Measurements from ENCODE around the gene PHKB. TPM values are rescaled to one million over a fixed set of nuclear protein-coding genes. Genes with fewer than 3 reads are reported as not detected.
"Not testable (repeated sequence)": the region's sequence is repeated elsewhere in the genome, so short reads cannot be mapped to it uniquely, and the experiment has no call there.

PHKB gene
- total RNA-seq, 2 donors from 2014 or later, result 90.4 to 91.5 TPM

DNA sequence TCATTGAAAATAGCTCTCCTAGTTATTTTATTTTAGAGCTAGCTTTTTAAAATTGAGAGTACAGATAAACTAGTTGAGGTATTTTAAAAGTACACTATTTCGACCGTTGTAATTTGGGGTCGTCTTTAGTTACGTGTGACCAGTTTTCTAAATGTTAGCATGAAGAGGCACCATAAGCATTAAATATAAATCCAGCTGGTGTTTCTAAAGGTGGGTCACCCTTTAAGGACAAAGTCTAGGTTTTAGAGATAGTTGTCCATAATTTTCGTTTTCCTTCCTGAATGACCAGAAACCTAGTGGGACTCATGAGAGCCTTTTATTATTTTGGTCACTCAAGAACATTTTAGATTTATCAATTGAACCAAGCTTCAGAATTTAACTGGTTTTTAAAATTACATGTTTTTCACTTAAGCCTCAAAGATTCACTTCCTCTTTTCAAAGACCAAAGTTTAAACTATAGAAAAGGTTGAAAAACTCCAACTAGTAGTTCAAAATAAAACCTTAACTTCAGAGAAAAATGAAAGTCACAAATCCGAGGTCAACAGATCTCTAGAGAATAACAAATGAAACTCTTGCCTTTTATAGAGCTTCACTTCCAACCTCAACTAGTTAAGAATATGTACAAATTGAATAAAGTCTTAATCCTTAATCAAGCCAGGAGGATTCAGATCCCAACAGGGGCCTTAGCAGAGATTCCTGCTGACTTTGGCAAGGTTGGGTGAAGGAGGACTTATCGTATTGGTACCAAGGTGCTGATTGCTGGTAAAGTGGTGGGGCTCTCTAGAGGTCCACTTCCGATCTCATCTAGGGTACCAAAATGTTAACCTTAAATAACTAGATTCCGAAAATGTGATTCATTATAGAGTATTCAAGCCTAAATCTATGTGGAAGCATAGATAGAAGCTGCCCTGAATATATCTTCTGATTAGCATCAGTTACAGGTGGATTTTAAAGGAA is 32.5 kb downstream of the PHKB start:
- DNase-seq (no peak), ATAC-seq (no peak)
- intact Hi-C loops (cut with DNase I, micrococcal nuclease), result no loop called here

DNA sequence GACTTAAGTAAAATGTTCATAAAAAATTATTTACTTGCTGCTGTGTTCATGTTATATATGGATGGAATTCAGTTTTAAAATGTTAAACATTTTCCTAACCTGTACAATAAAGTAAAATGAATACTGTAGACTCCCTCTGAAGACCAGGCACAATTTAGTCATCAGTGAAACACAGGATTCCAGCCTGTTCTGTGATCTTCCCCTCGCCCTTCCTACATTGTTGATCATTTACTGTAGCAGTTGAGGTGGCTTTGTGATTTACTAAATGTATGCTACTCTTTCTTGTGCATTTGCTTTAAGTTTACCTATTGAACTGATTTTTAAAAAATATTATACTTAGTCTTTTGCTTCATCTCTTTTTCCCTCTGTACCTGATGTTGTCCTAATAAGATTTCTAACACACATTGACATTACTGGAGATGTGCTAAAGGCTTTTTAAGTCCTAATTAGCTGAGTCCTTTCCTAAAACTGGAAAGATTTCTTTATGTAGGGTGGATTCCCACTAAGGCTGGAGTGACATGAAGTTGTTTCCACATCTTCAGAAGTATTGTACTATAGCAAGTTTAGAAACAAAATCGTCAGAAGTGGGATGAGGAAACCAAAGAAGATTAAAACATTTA is 38.1 kb downstream of the PHKB start:
- ATAC-seq (no peak), DNase-seq (no peak)
- intact Hi-C loops (cut with DNase I, micrococcal nuclease), result no loop called here

DNA sequence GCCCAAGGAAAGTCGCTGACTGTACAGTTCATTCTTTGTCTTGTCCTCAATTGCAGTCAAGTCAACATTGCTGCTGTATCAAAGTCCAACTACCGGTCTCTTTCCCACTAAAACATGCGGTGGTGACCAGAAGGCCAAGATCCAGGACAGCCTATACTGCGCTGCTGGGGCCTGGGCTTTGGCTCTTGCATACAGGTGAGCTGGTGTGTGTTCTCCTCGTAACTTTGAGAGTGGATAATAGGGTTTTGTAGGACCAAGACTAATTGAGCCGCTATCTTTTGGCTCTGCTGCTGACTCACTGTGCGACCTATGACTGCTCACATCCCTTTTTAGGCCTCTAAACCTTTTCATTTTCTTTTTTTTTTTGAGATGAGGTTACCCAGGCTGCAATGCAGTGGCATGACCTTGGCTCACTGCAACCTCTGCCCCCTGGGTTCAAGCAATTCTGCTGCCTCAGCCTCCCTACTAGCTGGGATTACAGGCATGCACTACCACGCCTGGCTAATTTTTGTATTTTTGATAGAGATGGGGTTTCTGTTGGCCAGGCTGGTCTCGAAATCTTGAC is 38.7 kb downstream of the PHKB start:
- intact Hi-C loops (cut with DNase I, micrococcal nuclease), result no loop called here
- DNase-seq (no peak), ATAC-seq (no peak)

DNA sequence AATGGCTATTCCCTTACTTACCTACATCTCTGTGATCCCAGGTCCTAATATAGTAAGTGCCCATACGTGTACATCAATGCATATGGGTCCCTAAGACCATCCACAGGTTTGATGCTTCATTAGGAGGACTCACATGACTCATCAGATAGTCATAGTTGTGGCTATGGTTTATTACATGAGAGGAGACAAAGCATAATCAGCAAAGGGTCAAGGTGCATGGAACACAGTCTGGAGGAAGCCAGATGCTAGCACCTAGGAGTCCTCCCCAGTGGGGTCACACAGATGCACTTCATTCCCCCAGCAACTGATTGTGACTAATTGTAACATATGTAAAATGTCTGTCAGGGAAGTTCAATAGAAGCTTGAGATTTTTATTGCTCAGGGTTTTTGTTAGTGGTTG is 42.8 kb downstream of the PHKB start:
- intact Hi-C loops (cut with DNase I, micrococcal nuclease), result no loop called here
- peak; percentile 56 for ATAC-seq
- DNase-seq, result no peak

DNA sequence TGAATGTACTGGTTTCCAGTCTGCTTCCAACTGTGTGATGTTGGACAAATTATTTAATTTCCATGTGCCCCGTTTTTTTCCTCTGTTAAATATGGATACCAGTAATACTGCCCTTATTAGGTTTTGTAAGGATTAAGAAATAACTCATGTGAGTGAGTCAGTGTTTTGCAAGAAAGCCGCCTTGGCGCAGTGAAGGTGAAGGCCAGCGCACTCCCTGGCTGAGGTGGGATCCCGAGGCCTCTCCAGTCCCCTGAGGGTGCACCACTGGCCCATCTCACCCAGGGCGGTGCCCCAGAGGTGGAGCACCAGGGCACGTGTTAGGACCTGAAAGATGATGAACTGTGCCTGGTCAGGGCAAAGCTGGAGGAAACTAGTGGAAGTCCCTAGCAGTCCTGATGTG is 43.5 kb downstream of the PHKB start:
- DNase-seq (no peak), ATAC-seq (no peak)
- intact Hi-C loops (cut with DNase I, micrococcal nuclease), result no loop called here

DNA sequence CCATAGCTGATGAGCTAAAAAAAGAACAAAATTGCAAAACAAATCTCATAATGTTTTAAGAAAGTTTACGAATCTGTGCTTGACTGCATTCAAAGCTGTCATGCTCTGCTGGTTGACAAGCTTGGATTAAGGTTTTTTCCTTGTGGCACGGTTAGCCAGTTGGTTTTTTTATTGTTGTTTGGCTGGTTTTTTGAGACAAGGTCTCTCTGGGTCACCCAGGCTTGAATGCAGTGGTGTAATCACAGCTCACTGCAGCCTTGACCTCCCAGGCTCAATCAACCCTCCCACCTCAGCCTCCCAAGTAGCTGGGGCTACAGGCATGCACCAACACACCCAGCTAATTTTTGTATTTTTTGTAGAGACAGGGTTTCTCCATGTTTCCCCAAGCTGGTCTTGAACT is 45.7 kb downstream of the PHKB start:
- ATAC-seq (no peak), DNase-seq (no peak)
- intact Hi-C loops (cut with DNase I, micrococcal nuclease), result no loop called here

DNA sequence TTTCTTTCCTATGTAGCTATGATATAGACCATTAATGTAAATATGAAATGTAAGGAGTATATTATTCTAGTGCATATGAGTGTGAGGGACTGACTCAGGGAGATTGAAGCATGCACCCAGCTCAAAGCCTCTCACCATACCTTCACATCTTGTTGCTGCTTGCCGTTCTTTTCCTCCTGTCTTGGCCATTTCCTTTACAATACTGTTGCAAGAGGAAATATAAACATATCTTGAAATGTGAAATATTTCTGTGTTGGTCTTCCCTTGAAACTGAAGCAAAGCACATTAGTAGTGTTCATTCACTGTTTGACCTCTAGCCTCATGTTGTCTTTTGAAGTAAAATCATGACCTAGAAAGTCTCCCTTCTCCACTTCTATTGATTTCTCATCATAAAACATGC is 46.6 kb downstream of the PHKB start:
- no peak for DNase-seq
- intact Hi-C loops (cut with DNase I, micrococcal nuclease), result no loop called here

DNA sequence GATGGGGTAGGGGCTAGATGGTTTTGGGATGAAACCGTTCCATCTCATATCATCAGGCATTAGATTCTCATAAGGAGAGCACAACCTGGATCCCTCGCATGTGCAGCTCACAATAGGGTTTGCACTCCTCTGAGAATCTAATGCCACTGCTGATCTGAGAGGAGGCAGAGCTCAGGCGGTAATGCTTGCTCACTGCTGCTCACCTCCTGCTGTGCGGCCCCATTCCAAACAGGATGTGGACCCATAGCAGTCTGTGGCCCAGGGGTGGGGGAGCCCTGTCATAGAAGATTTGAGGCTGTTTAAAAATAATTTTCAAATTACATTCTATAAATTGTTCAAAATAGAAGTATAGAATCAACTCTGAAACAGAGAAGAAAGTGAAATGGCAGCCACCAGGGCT is 50.8 kb downstream of the PHKB start:
- ATAC-seq, result no peak
- no peak for DNase-seq
- intact Hi-C loops (cut with DNase I, micrococcal nuclease), result no loop called here

More for the DNA sequence above, 46.6 kb downstream of the PHKB start:
- ATAC-seq, result no peak

DNA sequence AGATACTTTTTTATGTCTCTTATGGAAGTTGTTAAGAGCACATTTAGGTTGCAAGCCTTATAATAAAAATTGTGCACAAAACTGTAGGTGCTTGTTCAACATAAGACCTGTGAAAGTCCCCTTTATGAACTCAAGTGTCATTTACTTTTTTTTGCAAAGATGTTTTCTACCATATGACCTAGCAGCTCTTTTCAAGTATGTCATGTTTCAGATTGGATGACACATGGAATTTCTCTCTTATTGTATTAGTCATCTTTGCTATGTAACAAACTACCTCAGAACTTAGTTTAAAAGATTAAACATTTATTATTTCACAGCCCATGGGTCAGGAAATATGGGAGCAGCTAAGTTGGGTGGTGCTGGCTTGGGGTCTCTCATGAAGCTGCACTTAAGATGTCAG is 57.9 kb downstream of the PHKB start:
- intact Hi-C loops (cut with DNase I, micrococcal nuclease), result no loop called here
- DNase-seq (no peak), ATAC-seq (no peak)

DNA sequence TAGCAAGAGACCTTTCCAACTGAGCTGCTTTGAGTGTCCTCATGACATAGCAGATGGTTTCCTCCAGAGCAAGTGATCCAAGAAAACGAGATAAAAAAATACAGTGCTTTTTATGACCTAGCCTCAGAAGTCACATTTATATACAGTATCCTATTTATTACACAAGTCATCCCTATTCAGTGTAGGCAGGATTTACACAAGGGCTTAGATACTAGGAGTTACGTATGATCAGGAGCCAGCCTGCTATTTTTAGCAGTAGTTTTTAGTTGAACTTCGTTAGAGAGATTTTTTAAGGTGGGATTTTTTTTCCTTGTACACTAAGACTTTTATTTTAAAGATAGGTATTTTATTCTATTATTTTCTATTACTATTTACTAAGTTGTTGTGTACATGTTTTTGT is 58.4 kb downstream of the PHKB start:
- DNase-seq (no peak), ATAC-seq (no peak)
- intact Hi-C loops (cut with DNase I, micrococcal nuclease), result no loop called here

DNA sequence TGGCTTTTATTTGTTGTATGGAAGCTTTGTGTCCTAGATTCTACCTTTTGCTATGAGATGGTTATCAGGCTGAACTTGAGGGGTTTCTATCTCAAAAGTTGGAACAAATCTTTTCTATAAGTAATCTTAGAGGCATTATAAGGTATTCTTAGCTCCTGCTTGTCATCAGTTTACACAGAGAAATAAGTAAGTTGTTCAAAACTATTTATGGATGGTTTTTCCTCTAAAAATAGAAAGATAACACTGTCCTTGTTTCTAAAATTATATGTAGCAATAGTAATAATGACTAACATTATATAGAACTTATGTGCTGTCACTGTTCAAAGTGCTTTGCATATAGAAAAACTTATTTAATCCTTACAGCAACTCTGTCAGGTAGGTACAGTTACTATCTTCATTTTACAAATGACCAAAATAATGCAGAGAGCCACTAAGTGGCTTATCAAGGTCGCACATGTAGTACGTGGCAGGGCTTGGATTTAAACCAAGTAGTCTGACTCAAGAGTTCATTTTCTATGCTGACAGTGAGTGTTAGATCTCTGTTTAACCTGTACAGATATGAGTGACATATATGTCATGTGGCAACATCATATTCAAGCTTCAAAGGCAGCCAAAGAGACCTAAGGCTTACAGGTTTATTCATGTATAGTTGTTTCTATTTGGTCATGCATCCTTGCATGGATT is 59.0 kb downstream of the PHKB start:
- intact Hi-C loops (cut with DNase I, micrococcal nuclease), result no loop called here
- no peak for ATAC-seq
- no peak for DNase-seq

DNA sequence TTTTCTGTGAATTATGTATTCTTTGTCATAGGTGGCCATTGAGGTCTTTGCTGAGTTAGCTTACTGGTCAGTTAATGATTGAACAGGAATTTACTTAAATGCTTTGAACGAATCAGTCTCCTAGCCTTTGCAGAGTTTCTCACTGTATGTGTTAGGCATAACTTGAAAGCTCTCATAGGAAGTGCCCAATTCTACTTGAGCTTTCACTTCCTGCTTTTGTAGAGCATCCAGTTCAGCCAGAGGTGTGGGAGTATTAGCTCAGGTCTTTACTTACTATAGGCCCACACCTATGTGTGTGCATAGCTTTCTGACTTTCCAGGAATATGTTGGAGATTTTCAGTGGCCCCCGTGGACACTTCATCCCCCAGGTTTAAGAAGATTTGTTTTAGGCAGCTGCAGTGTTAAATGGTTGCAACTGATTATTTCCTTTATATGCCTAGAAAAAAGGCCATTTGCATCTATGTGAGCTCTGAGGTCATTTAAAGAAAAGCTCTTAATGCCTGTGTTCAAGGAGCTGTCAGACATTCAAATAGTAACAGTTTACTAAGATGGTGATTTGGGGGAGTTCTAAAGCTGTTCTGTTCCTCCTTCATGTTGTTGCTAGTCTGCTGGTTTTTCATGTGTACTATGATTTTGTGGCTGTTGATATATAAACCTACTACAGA is 62.3 kb downstream of the PHKB start:
- peak; percentile 59 for ATAC-seq
- intact Hi-C loops (cut with DNase I, micrococcal nuclease), result no loop called here
- DNase-seq, result no peak

DNA sequence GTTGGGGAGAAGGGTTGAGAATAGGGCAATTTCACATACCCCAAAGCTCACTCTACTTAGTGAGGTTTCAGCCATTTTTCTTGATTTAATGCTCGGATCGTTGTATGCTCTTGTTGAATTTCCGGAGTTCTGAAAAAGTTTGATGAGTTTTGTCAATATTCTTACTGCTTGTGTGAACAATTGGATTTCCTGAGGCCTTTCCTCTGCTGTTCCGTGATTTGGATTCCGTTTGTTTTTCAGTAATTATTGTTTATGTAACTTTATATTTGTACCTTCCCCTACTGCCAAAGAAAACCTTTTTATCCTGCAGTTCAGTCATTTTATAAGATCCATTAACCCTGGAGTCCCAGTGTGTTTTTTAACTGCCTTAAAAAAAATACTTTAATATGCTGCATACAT is 62.9 kb downstream of the PHKB start:
- ATAC-seq (no peak), DNase-seq (no peak)
- intact Hi-C loops (cut with DNase I, micrococcal nuclease), result no loop called here

DNA sequence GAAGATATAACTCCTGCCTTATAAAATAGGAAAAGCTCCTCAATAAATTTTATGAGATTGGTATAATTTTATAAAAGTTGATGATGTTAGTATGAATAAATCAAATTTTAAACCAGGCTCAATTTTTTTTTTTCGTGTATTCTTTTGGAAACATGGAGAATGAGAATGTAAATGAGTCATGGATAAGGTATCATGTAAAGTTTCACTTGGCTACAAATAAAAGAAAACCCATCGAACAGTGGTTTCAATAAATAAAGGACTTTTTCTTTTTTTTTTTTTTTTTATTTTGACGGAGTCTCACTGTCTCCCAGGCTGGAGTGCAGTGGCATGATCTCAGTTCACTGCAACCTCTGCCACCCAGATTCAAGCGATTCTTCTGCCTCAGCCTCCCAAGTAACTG is 67.3 kb downstream of the PHKB start:
- DNase-seq, result no peak
- intact Hi-C loops (cut with DNase I, micrococcal nuclease), result no loop called here
- ATAC-seq, result no peak

DNA sequence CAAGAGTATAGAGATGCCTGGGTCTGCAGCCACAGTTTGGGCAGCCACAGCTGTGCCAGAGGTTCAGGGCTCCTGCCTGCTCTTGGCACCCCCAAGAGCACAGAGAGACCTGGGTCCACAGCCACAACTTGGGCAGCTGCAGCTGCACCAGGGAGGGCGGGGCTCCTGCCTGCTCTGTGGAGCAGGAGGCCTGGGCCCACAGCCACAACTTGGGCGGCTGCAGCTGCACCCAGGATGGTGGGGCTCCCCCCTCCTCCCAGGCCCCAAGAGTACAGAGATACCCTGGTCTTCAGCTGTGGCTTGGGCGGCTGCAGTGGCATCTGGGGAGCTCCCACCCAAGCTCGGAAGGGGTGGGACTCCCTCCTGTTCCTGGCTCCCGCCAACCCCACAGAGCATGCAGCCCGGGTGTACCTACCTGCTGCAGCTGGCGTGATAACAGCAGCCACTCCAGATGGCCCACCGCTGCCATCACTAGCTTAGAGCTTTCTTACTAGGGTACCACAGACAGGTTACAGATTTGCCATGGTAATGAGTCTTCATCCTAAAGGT is 72.7 kb downstream of the PHKB start:
- no peak for DNase-seq
- intact Hi-C loops (cut with DNase I, micrococcal nuclease), result no loop called here
- ATAC-seq, result no peak

DNA sequence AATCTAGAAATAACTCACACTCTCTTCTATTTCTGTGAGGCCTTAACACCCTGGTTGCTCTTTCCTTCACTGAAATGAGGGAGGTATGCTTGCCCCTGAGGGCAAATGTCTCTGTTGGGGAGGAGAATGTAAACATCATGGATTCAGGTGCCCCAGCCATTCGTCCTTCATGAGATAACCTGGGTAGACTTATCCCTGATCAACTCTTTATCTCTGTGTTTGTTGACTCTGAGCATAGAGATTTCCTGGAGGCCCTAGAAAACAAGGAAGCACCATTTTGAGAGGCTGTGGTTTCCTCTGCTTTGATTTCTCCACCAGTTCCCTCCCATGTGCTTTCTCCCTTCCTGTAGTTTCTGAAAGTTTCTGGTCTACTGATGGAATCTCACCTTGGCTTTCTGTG is 77.3 kb downstream of the PHKB start:
- DNase-seq (no peak), ATAC-seq (no peak)
- intact Hi-C loops (cut with DNase I, micrococcal nuclease), result no loop called here

DNA sequence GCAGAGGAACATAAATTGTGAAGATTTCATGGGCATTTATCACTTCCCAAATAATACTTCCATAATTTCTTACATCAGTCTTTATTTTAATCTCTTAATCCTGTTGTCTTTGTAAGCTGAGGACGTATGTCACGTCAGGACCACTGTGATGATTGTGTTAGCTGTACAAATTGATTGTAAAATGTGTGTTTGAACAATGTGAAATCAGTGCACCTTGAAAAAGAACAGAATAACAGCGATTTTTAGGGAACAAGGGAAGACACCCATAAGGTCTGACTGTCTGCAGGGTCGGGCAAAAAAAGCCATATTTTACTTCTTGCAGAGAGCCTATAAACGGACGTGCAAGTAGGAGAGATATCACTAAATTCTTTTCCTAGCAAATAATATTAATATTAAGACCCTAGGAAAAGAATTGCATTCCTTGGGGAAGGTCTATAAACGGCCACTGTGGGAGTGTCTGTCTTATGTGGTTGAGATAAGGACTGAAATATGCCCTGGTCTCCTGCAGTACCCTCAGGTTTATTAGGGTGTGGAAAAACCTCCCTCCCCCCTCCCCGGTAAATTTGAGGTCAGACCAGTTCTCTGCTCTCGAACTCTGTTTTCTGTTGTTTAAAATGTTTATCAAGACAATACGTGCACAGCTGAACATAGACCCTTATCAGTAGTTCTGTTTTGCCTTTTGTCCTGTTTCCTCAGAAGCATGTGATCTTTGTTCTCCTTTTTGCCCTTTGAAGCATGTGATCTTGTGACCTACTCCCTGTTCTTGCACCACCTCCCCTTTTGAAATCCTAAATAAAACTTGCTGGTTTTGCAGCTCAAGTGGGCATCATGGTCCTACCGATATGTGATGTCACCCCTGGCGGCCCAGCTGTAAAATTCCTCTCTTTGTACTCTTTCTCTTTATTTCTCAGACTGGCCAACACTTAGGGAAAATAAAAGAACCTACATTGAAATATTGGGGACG is 78.9 kb downstream of the PHKB start:
- DNase-seq; intact Hi-C loops (cut with DNase I, micrococcal nuclease); ATAC-seq: not testable (repeated sequence)

DNA sequence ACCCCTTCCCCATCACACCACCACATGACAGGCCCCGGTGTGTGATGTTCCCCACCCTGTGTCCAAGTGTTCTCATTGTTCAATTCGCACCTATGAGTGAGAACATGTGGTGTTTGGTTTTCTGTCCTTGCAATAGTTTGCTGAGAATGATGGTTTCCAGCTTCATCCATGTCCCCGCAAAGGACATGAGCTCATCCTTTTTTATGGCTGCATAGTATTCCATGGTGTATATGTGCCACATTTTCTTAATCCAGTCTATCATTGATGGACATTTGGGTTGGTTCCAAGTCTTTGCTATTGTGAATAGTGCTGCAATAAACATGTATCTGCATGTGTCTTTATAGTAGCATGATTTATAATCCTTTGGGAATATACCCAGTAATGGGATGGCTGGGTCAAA is 80.0 kb downstream of the PHKB start:
- intact Hi-C loops (cut with DNase I, micrococcal nuclease); DNase-seq; ATAC-seq: not testable (repeated sequence)

Data from left colon (tissue), 2 donors.